NCI-H187 (cell line): ENCODE data around the gene PLCL2.

Source experiments
- DNase-seq, 2 experiments: peaks; one replicate each; lab custom pipeline; 2025; lab: John Stamatoyannopoulos, UW

PLCL2 gene

DNA sequence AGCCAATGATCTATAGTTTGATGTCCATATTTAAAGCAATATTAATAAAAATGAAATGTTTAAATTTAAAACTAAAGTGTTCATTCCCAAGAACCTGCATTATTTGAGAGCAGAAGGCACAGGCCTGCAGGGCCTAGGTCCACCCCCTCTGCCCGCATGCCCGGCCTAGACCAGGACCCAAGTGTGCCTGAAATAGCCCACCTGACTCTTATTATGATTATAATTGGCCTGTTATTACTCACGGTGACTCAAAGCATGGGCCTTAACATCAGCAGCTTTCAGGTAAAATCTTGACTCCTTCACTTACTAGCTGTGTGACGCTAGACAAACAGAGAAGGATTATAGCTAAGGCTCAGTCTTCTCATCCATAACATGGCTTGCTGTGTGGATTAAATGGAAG, 128.8 kb downstream of the PLCL2 start:
- DNase-seq = no peak

DNA sequence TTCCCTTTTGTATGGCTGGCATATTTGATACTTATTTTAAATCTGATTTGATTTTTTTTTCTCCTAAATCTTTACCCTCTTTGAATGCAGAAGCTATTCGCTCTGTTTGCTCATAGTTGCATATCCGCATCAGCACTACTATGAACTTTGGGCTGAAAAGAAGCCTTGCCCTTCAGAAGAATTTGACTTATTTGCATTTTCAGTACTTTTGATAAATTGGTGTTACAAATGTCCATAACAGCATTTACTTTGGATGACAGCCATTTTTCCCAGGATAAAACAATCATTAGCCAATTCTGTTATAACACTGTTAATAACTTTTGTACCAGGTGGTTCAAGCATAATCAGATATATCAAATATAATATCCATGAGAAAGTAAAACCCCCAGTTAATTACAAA, 129.5 kb downstream of the PLCL2 start:
- DNase-seq = no peak

GRCh38 chr3:17014709-17015108, 130.0 kb downstream of the PLCL2 start:
- DNase-seq = no peak

DNA sequence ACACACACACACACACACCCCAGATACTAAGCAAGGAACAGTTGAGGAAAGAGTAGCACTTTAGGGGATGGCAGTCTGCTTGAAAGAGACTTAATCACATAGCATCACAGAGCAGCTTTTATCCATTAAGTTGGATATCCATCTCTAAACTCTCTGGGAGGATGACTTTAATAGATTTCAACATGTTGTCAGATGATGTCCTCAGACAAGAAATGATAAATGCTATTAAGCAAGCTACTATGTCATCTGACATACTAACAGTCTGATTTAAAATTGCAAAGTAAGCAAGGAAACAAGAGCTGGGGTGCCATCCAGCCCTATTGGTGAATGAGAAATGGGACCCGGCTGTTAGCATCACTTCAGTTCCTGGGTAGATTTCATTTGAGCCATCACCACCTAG, 136.9 kb downstream of the PLCL2 start:
- DNase-seq = no peak

DNA sequence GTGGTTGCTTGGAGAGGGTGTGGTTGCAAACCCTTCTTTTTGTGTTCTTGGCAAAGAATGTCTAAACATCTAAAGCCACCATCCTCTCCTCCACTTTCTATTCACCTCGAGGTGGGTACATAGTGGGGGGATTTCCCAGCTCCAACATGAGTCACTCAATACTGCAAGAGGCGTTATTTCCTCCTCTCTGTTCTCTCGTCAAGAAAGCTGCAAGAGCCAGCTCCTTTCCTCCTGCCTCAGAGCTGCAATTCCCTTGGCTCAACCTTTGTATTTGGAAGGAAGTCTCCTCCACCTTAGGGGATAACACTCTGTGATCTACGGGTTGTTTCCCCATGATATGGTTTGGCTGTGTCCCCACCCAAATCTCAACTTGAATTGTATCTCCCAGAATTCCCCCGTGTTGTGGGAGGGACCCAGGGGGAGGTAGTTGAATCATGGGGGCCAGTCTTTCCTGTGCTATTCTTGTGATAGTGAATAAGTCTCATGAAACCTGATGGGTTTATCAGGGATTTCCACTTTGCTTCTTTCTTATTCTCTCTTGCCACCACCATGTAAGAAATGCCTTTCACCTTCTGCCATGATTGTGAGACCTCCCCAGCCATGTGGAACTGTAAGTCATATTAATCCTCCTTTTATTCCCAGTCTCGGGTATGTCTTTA, 138.4 kb downstream of the PLCL2 start:
- DNase-seq = no peak

DNA sequence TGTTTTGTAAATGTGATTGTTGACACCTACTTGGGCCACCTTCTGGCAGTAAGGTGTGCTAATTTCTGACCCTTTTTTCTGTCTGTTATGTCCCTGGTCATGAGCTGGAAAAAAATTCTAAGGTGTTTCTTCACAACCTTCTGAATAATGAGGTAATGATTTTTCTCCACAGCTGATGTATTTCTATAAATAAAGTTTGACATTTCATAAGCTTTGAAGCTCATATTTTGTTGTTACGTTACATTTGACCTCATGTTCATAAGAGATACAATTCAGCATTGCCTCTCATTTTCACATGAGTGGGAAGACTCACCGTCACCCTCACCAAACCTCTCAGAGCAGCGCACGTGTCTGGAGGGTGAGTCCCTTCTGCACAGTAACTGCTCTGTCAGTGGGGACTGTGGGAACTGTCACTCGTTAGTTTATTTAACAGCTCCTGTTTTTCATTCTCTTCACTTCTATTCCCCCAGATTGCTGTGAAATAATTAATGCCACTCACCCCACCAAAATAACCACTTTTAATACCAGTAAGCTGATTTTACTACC, 140.9 kb downstream of the PLCL2 start:
- no peak for DNase-seq

- no peak for DNase-seq
These were observed 142.6 kb downstream of the PLCL2 start for GRCh38 chr3:17027318-17027717.

GRCh38 chr3:17028363-17028762, 143.6 kb downstream of the PLCL2 start:
- DNase-seq = no peak

GRCh38 chr3:17030438-17030837, 145.7 kb downstream of the PLCL2 start:
- DNase-seq = no peak

DNA sequence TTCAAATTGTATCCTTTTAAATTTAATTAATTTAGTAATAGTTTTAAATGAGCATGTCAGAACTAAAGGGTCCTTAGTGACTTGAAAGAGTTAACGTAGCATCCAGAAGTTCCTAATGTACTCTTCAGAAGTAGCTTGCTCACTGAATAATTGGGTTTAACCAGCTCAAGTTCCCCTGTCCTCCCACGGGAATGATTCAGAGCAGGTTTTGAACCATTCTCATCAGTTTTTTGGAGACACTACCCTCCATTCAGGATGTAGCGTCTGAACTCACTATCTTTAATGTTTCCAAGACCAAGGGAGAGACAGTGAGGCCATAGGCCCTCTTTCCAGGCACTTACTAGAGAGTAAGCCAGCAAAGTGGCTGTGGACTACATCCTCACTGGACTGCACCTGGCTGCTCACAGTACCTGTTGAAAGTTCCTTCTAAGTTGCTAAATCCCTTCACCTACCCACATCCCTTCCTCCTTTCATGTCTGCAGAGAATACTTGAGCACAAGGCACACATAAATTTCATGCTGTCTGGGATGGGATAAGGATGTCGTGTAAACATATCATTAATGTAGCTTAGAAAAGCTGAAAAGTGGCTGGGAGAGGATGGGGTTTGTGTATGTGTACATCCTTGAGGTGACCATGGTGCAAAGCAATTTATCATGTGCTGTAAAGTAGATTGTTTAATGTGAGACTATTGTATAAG, 146.3 kb downstream of the PLCL2 start:
- peak in 1 of 2 experiments; percentile 1 for DNase-seq

GRCh38 chr3:17032407-17033034, 147.8 kb downstream of the PLCL2 start:
- no peak for DNase-seq

DNA sequence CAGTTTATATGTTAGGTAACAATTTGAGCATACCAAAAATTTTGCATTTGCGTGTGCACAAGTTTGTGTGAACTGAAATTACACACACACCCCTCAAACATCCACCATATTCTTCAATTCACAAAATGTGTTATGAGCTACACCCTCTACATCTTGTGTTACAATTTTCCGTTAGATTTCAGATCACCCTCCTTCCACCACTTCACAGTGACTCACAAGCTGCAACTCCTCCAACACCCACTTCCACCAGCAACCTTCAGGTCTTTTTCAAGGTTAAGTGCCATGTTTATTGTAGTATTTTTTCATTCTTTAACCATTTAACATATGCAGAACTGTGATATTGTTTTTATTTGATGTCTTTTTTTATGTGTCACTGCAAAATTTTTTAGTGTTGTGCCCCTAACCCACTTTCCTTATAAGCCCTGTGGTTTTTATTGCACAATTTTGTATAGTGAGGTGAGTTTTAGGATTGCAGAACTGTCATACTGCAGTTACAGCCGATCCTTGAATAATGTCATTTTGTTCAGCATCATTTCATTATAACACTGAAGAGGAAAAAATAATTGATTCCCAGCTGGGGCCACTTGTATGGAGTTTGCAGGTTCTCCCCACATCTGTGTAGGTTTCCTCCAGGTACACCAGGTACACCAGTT, 148.9 kb downstream of the PLCL2 start:
- DNase-seq = no peak

DNA sequence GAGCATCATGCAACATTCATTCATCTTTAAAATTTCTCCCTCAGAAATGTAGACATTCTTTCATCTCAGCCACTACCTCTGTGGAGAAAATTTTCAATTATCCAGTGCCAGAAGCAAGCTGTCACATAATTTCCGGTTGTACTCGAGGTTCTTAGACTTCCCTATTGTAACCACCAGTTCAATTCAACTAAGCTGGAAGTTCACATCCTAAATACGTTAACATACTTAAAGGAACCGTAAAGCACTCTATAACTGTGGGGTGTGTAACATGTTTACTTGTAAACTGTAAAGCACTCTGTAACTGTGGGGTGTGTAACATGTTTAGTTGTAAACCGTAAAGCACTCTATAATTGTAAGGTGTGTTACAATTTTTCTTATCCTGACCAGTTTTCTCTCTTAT, 150.3 kb downstream of the PLCL2 start:
- DNase-seq = no peak

DNA sequence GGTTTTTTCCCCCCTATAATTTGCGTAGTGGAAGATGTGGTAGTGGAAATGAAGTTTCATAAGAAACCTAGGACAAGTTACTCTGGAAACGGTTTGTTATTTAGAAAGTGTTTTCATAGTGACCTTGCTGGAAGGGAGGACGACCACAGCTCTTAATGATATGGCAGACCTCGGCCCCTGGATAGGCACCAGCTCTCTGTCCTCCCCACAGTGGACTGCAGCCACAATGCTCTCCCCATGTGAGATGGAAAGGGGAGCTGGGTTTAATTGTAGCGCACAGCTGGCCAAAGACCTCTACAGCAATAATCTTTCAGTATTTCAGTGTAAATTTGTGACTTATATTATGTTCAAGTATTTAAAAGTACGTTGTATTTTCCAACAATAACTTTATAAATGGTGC, 151.2 kb downstream of the PLCL2 start:
- DNase-seq = no peak

DNA sequence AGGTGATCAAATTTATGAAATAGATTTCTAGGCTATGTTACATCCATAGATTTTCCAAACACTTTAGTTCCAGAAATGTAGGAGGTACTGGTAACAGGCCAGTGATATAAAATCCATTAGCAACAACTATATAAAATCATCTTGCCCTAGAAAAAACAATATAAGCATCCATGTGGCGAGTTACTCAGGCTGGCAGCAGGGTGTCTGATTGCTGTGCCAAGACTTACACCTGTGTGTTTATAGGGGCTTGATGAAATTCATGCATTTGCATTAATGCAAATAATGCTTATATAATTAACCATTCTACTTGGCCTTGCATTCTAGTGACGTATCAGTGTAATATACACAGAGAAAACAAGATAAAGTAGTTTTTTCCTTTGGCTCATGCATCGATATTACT, 153.4 kb downstream of the PLCL2 start:
- DNase-seq = no peak

DNA sequence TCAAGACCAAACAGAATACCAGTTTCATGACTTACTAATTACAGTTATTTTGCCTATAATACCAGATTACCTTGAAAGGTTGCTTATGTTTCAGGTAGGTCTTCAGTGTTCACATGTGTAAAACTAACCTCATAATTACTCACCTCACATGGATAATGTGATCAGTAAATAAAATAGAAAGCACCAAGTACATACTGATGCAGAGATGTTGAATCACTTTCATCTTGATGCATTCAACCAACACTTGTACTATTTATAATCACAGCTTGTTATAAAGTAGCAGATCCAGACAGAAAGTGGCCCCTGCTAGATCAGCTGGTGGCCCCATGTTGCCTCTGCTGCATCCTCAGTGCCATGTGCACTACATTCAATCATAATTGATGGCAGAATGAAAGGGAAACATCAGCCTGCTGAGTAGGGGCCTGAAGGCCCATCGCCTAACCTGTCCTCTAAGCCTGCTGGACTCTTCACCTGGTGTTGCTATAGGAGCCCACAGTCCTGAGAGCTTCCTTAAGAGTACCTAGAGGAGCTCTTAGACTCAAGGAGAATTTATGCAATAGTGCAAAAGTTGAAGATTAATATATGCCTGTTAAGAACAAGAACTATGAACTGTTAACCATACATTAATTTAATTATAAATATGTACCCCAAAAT, 154.3 kb downstream of the PLCL2 start:
- DNase-seq = no peak

DNA sequence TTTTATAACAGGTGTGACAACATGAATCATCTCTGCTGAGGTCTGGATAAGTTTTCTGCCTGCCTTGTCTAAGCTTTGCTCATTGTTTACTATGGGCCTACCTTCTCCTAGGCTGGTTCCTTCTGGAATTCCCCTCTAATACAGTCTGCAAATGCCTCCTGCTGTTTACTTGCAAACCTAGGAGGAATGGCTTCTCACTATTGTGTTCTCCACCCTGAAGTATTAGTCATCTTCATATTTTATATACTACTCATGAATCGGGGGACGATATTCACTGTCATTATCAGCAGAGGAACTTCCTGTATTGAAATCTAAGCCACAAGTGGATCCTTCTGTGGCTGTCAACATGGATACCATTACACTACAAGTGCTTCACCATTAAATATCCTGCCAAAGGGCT, 154.8 kb downstream of the PLCL2 start:
- DNase-seq = no peak

- DNase-seq = no peak
These were observed 155.7 kb downstream of the PLCL2 start for GRCh38 chr3:17040322-17040989.

GRCh38 chr3:17040990-17041377, 156.2 kb downstream of the PLCL2 start:
- no peak for DNase-seq

DNA sequence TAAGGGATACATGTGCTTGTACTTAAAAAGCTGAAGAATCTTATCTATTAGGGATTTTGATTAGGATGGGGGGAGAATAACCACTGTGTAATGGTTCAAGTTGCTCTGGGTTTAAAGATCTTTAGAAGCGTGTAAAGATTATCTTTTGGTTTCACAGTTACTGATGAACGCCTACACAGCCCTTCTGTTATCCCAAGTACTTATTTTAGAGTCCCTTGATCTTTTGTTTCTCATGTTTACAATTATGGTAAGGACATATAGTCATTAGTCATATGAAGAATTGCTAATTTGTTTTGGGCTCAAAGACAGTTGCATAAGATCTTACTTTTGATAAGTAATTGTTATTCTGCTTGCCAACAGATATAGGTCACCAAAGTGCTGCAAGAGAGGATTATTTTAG, 160.1 kb downstream of the PLCL2 start:
- DNase-seq = no peak

DNA sequence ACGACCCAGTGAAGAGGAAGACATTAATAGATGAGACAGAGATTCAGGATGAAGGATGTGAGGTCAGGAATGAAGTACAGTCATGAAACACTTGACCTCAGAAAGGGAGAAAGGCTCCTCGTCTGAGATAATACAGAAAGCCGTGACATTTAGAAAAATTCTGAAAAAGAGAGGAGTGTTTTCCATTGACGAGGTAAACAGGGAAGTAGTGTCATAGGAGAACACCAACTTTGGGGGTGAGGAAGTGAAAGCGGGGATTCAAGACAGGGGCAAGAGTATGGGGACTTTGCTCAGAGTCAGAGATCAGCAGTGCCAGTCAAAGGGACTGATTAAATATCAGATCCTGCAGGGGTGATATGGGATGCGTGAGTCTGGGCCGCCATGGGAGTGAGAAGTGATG, 160.9 kb downstream of the PLCL2 start:
- DNase-seq = no peak

GRCh38 chr3:17046623-17047022, 161.9 kb downstream of the PLCL2 start:
- DNase-seq = no peak
